Panc1 (cell line): ENCODE data around the gene FARP1. TPM values are rescaled to one million over a fixed set of nuclear protein-coding genes. Genes with fewer than 3 reads are reported as not detected.

ENCODE experiments used
- ATAC-seq: fragments of 200-7000 bp; cut with Tn5 transposase; 2 replicates; pipeline ENCODE4 v1.9.1; 2020; ENCODE audit warnings: mild to moderate bottlenecking, moderate library complexity
- BruUV-seq: library from RNA; stranded (reverse); fragments of 400-500 nt; replicated peaks from 2 replicates; lab custom pipeline; 2021; lab: Mats Ljungman, UMichigan
- CTCF ChIA-PET: fragments of 300-600 bp; sonication (Branson Sonifier 250); formaldehyde crosslinking; loops from one replicate; lab custom pipeline; 2022; ENCODE audit warnings: antibody characterized with exemption; lab: Charles Lee
- POLR2A ChIA-PET: fragments of 300-600 bp; sonication (Branson Sonifier 250); formaldehyde crosslinking; loops from one replicate; lab custom pipeline; 2022; ENCODE audit warnings: antibody characterized with exemption; lab: Charles Lee
- DNase-seq: peaks from one replicate; pipeline ENCODE4 v3.0.0-alpha.2; 2010; ENCODE audit warnings: low read depth, low spot score
- H3K27ac ChIP-seq: 2 replicates; pipeline ENCODE4 v1.5.1; 2011; ENCODE audit warnings: mild to moderate bottlenecking, low read length, inconsistent platforms
- H3K27me3 ChIP-seq: fragments of 200-500 bp; sonication (Bioruptor generic); 2 replicates; pipeline ENCODE4 v1.6.0; 2014; ENCODE audit warnings: low read length, inconsistent platforms; ENCODE audit not compliant: control insufficient read depth, insufficient read depth
- H3K36me3 ChIP-seq: fragments of 200-500 bp; sonication (Bioruptor generic); 2 replicates; pipeline ENCODE4 v1.5.1; 2014; ENCODE audit warnings: inconsistent platforms, mild to moderate bottlenecking, low read length, moderate library complexity; ENCODE audit not compliant: control insufficient read depth, insufficient read depth
- H3K4me1 ChIP-seq: 2 replicates; pipeline ENCODE4 v1.5.1; 2011; ENCODE audit warnings: inconsistent platforms, mild to moderate bottlenecking, low read length, moderate library complexity; ENCODE audit not compliant: control insufficient read depth, insufficient read depth
- H3K4me3 ChIP-seq, 2 experiments: 2 replicates each; pipeline ENCODE4 v1.5.1; 2011 to 2012; ENCODE audit warnings: low read depth in 2 of 2, low read length in 2 of 2, mild to moderate bottlenecking in 2 of 2, inconsistent platforms in 1 of 2, moderate library complexity in 1 of 2
- H3K9me3 ChIP-seq: fragments of 200-500 bp; sonication (Bioruptor generic); 2 replicates; pipeline ENCODE4 v1.5.1; 2014; ENCODE audit warnings: low read depth, mild to moderate bottlenecking, inconsistent platforms, low read length, moderate library complexity; ENCODE audit not compliant: control insufficient read depth, insufficient read depth
- CTCF ChIP-seq: fragments of 450-650 bp; IDR thresholded peaks from 2 replicates; pipeline ENCODE4 v1.5.1; 2017; ENCODE audit warnings: mild to moderate bottlenecking
- POLR2AphosphoS5 ChIP-seq: IDR thresholded peaks from 2 replicates; pipeline ENCODE4 v1.6.1; 2012; ENCODE audit warnings: mild to moderate bottlenecking, low read depth, low read length, moderate library complexity
- REST ChIP-seq, 2 experiments: IDR thresholded peaks; 2 replicates each; pipeline ENCODE4 v1.6.1; 2011 to 2012; ENCODE audit warnings: low read depth in 2 of 2, control low read depth in 1 of 2, low read length in 1 of 2, mild to moderate bottlenecking in 1 of 2, moderate library complexity in 1 of 2; ENCODE audit not compliant: insufficient read depth in 1 of 2
- SIN3A ChIP-seq: IDR thresholded peaks from 2 replicates; pipeline ENCODE4 v1.6.1; 2012; ENCODE audit warnings: low read depth, mild to moderate bottlenecking, low read length, moderate library complexity, borderline replicate concordance; ENCODE audit not compliant: insufficient read depth
- TCF7L2 ChIP-seq: IDR thresholded peaks from 2 replicates; pipeline ENCODE4 v1.6.1; 2011; ENCODE audit warnings: mild to moderate bottlenecking, low read depth, low read length, inconsistent platforms
- in situ Hi-C: cut with HindIII; loops from 2 replicates; pipeline ENCODE4 v1.10.0; 2016; ENCODE audit warnings: low sequenced_read_pairs, low pct_unique_long_range_greater_than_20kb
- intact Hi-C: fragments of 100-400 bp; cut with micrococcal nuclease; formaldehyde crosslinking; loops from one replicate; pipeline ENCODE4 v1.10.0; 2022; ENCODE audit not compliant: unreplicated experiment
- total RNA-seq: library from RNA; stranded (reverse); gene quantifications from one replicate; pipeline ENCODE4 v1.2.1, GENCODE V29; 2021; ENCODE audit not compliant: unreplicated experiment

The FARP1 gene
- total RNA-seq, 1 experiment from 2014 or later = 61.9 TPM

- H3K4me3 ChIP-seq = no peak overlapping the region
- ChIA-PET CTCF (no interaction called here), POLR2A (no interaction called here)
- no peak for ATAC-seq
- intact Hi-C loops = no loop called here
- H3K36me3 ChIP-seq = no peaks in the 10 kb centered on the region
- no peak for TF ChIP-seq TCF7L2
- TF ChIP-seq CTCF = no peak
- TF ChIP-seq SIN3A = no peak
- no peak for TF ChIP-seq POLR2AphosphoS5
- TF ChIP-seq REST (IDR thresholded peaks at IDR 0.05; ENCODE audit: insufficient read depth in 1 of 2, low read depth in 2 of 2, low read length in 1 of 2) = no peak
- no TSS peak for BruUV-seq
- H3K27ac ChIP-seq = no peak overlapping the region
- in situ Hi-C loops = no loop called here
- H3K4me1 ChIP-seq = peaks cover 7% of the 10 kb centered on the region
- no peaks in the 10 kb centered on the region for H3K9me3 ChIP-seq
- H3K27me3 ChIP-seq = no peaks in the 10 kb centered on the region
- no peak for DNase-seq
These were observed 345.8 kb downstream of the FARP1 start for GRCh38 chr13:98488736-98489135.

GRCh38 chr13:98489446-98490194, 346.7 kb downstream of the FARP1 start:
- H3K4me3 ChIP-seq = no peak overlapping the region
- DNase-seq (no peak), ATAC-seq (no peak)
- H3K9me3 ChIP-seq = no peaks in the 10 kb centered on the region
- no TSS peak for BruUV-seq
- no peaks in the 10 kb centered on the region for H3K27me3 ChIP-seq
- H3K4me1 ChIP-seq = peaks cover 2% of the 10 kb centered on the region
- intact Hi-C loops = no loop called here
- ChIA-PET CTCF (no interaction called here), POLR2A (no interaction called here)
- H3K27ac ChIP-seq = no peak overlapping the region
- TF ChIP-seq POLR2AphosphoS5 (no peak), SIN3A (no peak), TCF7L2 (no peak), REST (IDR thresholded peaks at IDR 0.05; ENCODE audit: insufficient read depth in 1 of 2, low read depth in 2 of 2, low read length in 1 of 2) (no peak), CTCF (no peak)
- no peaks in the 10 kb centered on the region for H3K36me3 ChIP-seq
- in situ Hi-C loops = no loop called here
